Adrenal gland (tissue), 12 donors: ENCODE results near the gene RNF7. TPM values are rescaled to one million over a fixed set of nuclear protein-coding genes. Genes with fewer than 3 reads are reported as not detected.

Experiments
- DNase-seq, 7 donors: peaks; one replicate each; pipeline ENCODE4 v3.0.0-alpha.2; 2019 to 2020
- H3K27ac ChIP-seq, 5 donors: fragments of 200-600 bp; sonication (generic) in 4 of 5; 1 replicate in 3 of 5; 2 replicates in 2 of 5; pipeline versions ENCODE4 v1.5.1 to v1.8.0; 2016 to 2020; ENCODE audit warnings: mild to moderate bottlenecking in 1 of 5
- H3K27me3 ChIP-seq: fragments of 200-600 bp; 2 replicates; pipeline ENCODE4 v1.8.0; 2021
- H3K36me3 ChIP-seq, 2 donors: fragments of 200-600 bp; replicated peaks in 1 of 2; 1 replicate in 1 of 2; 2 replicates in 1 of 2; pipeline versions ENCODE4 v1.5.1 to v1.8.0; 2018 to 2022
- H3K4me1 ChIP-seq, 2 donors: fragments of 200-600 bp; replicated peaks in 1 of 2; 1 replicate in 1 of 2; 2 replicates in 1 of 2; pipeline versions ENCODE4 v1.5.1 to v1.8.0; 2018 to 2021
- H3K4me3 ChIP-seq, 4 donors: fragments of 200-600 bp; sonication (generic) in 3 of 4; one replicate each; pipeline ENCODE4 v1.5.1; 2016 to 2018
- H3K9me3 ChIP-seq, 3 donors: fragments of 200-600 bp; sonication (generic) in 1 of 3; replicated peaks in 1 of 3; 1 replicate in 2 of 3; 2 replicates in 1 of 3; pipeline versions ENCODE4 v1.5.1 to v1.8.0; 2016 to 2021
- CTCF ChIP-seq, 6 experiments: fragments of 450-650 bp in 4 of 6; fragments of 200-600 bp in 2 of 6; sonication (generic) in 1 of 6; IDR thresholded peaks; 1 replicate in 5 of 6; 2 replicates in 1 of 6; pipeline versions ENCODE4 v1.5.1 to v1.8.0; 2016 to 2021; ENCODE audit warnings: antibody characterized with exemption in 6 of 6, mild to moderate bottlenecking in 2 of 6, moderate library complexity in 1 of 6
- POLR2A ChIP-seq, 2 donors: fragments of 450-650 bp; IDR thresholded peaks; one replicate each; pipeline ENCODE4 v1.6.1; 2017; ENCODE audit warnings: antibody characterized with exemption in 2 of 2, mild to moderate bottlenecking in 2 of 2, moderate library complexity in 1 of 2
- WGBS, 4 donors: extraction: QIAGEN DNeasy Blood & Tissue Kit in 2 of 4; methylation state at CpG; one replicate each; pipeline versions ENCODE4 v1.1.5 to v1.1.7; 2013 to 2017; 5-methylcytosine and 5-hydroxymethylcytosine counted together
- intact Hi-C, 2 donors: fragments of 100-400 bp; cut with DNase I; formaldehyde crosslinking; loops; one replicate each; pipeline versions ENCODE4 v1.14.1 to v1.15.0; 2022 to 2023
- polyA plus RNA-seq, 3 donors: library from polyadenylated mRNA; stranded (reverse); fragments of 200-250 nt in 2 of 3; fragments of 350-450 nt in 1 of 3; fragmentation: Illumina TruSeq in 1 of 3; extraction: RNeasy Lipid Tissue Mini Kit (QIAGEN cat#74804) in 1 of 3; gene quantifications; one replicate each; pipeline ENCODE4 v1.2.3, GENCODE V29; 2013 to 2014
- total RNA-seq, 9 donors: library from RNA; depleted of rRNA in 4 of 9; stranded (reverse); fragments of >200 nt in 4 of 9; fragments of 120-200 nt in 1 of 9; fragmentation: NEBNext Ultra II Directional in 1 of 9; extraction: Animal tissue kit (Norgen Biotek cat#: 25700) in 1 of 9; gene quantifications; one replicate each; pipeline versions ENCODE4 v1.1.0 to v1.2.4, GENCODE V29; 2013 to 2023
- donor health status: healthy with polysubstance abuse.
- donor health status: Bipolar disorder and iron deficiency.
- donor health status: DM: yes; HTN: yes; CAD: no.
- donor health status: DM: no; HTN: no; CAD: no.
- donor health status: DM: no; HTN: no; CAD: no.
- donor health status: DM: yes; HTN: yes; CAD: no.

RNF7 gene
- total and polyA plus RNA-seq, 12 donors, result 87.4 to 315 (median 129) TPM

DNA sequence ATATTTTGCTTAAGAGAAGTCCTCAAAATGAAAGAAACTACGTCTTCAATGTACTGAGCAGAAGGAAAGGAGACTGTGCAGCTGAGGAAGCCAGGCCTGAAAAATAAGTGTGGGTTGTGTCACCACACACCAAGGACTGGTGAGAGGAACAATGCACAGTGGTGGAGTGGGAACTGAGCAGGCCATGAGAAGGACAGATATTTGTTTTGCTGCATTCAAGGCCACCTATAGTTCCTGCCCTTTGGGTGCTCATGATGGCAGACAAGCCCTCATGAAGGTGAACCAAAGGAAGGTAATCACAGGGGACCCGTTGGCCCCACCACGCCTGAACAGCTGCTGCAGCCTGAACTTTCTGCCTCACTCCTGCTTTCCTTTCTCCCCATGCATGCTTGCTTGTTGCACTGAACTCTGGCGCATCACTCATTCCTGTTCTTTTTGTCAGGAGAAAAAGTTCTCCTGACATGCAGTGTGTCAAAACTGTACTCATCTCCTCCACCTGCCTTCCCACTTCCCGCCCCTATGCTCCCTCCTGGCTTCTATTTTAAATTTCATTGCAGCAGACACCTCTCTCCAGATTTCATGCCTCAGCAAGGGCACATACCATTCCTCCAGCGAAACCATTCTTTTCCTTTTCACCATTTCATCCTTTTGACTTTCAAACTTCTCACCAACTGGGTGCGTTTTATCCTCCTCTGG lies 2.2 kb upstream of the RNF7 start:
- intact Hi-C loops, result loop anchor here in 1 of 2 donors (5.0 to 10.0 kb wide), 2 partner anchors 139 to 176 kb away; partner anchors contain the start of gene ATP1B3
- TF ChIP-seq CTCF (IDR thresholded peaks at IDR 0.05), result no peak
- TF ChIP-seq POLR2A (IDR thresholded peaks at IDR 0.05), result no peak
- H3K9me3 ChIP-seq, result no peaks in the 10 kb centered on the region
- H3K4me1 ChIP-seq, result peaks cover 12 to 17% of the 10 kb centered on the region in 2 donors
- H3K27me3 ChIP-seq, result no peaks in the 10 kb centered on the region
- WGBS, 4 donors, result 86 to 94% (median 90%) methylated on average over 7 of the region's 7 CpGs
- no peaks in the 10 kb centered on the region for H3K36me3 ChIP-seq
- DNase-seq, result no peak
- H3K27ac ChIP-seq, result no peak overlapping the region
- H3K4me3 ChIP-seq, result no peak overlapping the region

DNA sequence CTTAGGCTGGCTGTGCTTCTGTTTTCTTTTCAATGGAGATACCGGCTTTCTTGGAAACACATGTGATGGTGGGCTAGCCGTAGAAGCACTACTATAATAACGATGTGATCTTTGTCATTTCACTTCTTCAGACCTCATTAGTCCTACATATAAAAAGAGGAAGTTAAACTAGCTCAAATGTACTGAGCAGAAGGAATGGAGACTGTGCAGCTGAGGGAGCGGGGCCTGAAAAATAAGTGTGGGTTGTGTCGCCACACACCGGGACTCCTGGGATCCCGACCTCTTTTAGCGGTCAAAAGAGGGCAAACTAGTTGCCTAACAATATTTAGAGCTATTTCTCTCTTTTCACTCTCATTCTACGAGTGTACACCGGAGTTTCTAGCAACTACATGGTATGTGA lies 1.0 kb upstream of the RNF7 start:
- TF ChIP-seq CTCF (IDR thresholded peaks at IDR 0.05) (no peak), POLR2A (IDR thresholded peaks at IDR 0.05) (no peak)
- WGBS, 4 donors, result 74 to 84% (median 78%) methylated on average over 10 of the region's 10 CpGs
- Histone ChIP-seq H3K36me3 (no peaks in the 10 kb centered on the region), H3K4me3 (no peak overlapping the region), H3K27me3 (no peaks in the 10 kb centered on the region), H3K27ac (peak overlapping the region in 1 of 5 donors; percentile 36), H3K4me1 (peaks cover 14 to 25% of the 10 kb centered on the region in 2 donors), H3K9me3 (no peaks in the 10 kb centered on the region)
- DNase-seq, result no peak
- intact Hi-C loops, result loop anchor here in 1 of 2 donors (5.0 to 10.0 kb wide), 2 partner anchors 138 to 175 kb away; partner anchors contain the start of gene ATP1B3

- intact Hi-C loops, result loop anchor here in 1 of 2 donors (5.0 to 10.0 kb wide), 2 partner anchors 137 to 175 kb away; partner anchors contain the start of gene ATP1B3
- Histone ChIP-seq H3K4me3 (peak overlapping the region in 2 of 4 donors; percentile 63 to 86), H3K4me1 (peaks cover 14 to 27% of the 10 kb centered on the region in 2 donors), H3K27ac (peak overlapping the region in 4 of 5 donors; percentile 70 to 95 (median 90)), H3K36me3 (no peaks in the 10 kb centered on the region), H3K27me3 (no peaks in the 10 kb centered on the region), H3K9me3 (no peaks in the 10 kb centered on the region)
- TF ChIP-seq CTCF (IDR thresholded peaks at IDR 0.05) (no peak), POLR2A (IDR thresholded peaks at IDR 0.05) (no peak)
- WGBS, 4 donors, result 0 to 2% (median 0%) methylated on average over 3 of the region's 3 CpGs
- no peak for DNase-seq
Measured at GRCh38 chr3:141737678-141738021, 448 bp upstream of the RNF7 start.

- no peaks in the 10 kb centered on the region for H3K36me3 ChIP-seq
- 0% methylated on average over 11 of the region's 11 CpGs for WGBS, 4 donors
- H3K4me3 ChIP-seq, result peak overlapping the region; percentile 52 to 100 (median 74)
- H3K9me3 ChIP-seq, result no peaks in the 10 kb centered on the region
- peak overlapping the region; percentile 86 to 95 (median 92) for H3K27ac ChIP-seq
- TF ChIP-seq CTCF (IDR thresholded peaks at IDR 0.05), result no peak
- TF ChIP-seq POLR2A (IDR thresholded peaks at IDR 0.05), result no peak
- no peaks in the 10 kb centered on the region for H3K27me3 ChIP-seq
- DNase-seq, result peak in 4 of 7 donors; percentile 17 to 35 (median 21)
- peaks cover 14 to 40% of the 10 kb centered on the region in 2 donors for H3K4me1 ChIP-seq
- intact Hi-C loops, result loop anchor here in 1 of 2 donors (5.0 to 10.0 kb wide), 2 partner anchors 136 to 173 kb away; partner anchors contain the start of gene ATP1B3
Measured at GRCh38 chr3:141738891-141739363, 829 bp downstream of the RNF7 start.
